ENCODE results near the gene OBSCN. TPM values are rescaled to one million over a fixed set of nuclear protein-coding genes. Genes with fewer than 3 reads are reported as not detected.
A peak's percentile ranks its signal among the peaks of the same experiment; 100 is the strongest.

The OBSCN gene
- total and polyA plus RNA-seq, 12 donors = 176 to 639 (median 407) TPM

DNA sequence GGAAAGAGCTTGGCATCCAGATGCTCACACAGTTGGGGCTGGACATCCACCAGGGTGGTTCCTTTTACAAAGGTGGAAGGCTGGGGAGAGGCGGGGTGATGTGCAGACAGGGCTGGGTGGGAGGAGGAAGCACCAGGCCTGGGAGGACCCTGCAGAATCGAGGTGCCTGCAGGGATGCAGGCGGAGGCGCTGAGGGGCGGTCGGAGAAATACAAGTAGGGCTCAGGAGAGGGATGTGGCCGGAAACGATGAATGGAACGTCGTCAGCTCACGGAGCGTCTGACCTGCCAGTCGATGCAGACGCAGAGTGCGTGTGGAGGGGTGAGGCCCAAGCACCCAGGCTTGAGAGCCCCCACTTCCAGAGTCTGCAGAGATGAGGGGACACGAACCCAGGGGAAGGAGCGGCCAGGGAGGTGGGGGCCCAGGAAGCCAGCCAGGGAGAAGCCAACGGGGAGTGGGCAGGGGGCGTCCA is 135.4 kb downstream of the OBSCN start:
- Histone ChIP-seq H3K4me1 (peaks cover 0 to 45% (median 13%) of the 10 kb centered on the region in 9 donors), H3K27ac (no peak overlapping the region), H3K9me3 (peaks cover 0 to 8% (median 0%) of the 10 kb centered on the region in 11 donors), H3K4me3 (no peak overlapping the region), H3K27me3 (no peaks in the 10 kb centered on the region), H3K36me3 (peaks cover 0 to 68% (median 8%) of the 10 kb centered on the region in 9 donors)
- TF ChIP-seq, protein P1, sequence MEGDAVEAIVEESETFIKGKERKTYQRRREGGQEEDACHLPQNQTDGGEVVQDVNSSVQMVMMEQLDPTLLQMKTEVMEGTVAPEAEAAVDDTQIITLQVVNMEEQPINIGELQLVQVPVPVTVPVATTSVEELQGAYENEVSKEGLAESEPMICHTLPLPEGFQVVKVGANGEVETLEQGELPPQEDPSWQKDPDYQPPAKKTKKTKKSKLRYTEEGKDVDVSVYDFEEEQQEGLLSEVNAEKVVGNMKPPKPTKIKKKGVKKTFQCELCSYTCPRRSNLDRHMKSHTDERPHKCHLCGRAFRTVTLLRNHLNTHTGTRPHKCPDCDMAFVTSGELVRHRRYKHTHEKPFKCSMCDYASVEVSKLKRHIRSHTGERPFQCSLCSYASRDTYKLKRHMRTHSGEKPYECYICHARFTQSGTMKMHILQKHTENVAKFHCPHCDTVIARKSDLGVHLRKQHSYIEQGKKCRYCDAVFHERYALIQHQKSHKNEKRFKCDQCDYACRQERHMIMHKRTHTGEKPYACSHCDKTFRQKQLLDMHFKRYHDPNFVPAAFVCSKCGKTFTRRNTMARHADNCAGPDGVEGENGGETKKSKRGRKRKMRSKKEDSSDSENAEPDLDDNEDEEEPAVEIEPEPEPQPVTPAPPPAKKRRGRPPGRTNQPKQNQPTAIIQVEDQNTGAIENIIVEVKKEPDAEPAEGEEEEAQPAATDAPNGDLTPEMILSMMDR (IDR thresholded peaks at IDR 0.05) = no peak
- WGBS, 2 donors = 91 to 92% methylated on average over 19 of the region's 19 CpGs
- intact Hi-C loops (cut with DNase I) = loop anchor here in 2 of 10 donors (10.0 kb wide), 2 partner anchors 58 to 62 kb away; partner anchors contain the start of gene TRIM11 (in 1 of the 2)
- DNase-seq (peak in 1 of 2 donors; percentile 6), ATAC-seq (no peak)

DNA sequence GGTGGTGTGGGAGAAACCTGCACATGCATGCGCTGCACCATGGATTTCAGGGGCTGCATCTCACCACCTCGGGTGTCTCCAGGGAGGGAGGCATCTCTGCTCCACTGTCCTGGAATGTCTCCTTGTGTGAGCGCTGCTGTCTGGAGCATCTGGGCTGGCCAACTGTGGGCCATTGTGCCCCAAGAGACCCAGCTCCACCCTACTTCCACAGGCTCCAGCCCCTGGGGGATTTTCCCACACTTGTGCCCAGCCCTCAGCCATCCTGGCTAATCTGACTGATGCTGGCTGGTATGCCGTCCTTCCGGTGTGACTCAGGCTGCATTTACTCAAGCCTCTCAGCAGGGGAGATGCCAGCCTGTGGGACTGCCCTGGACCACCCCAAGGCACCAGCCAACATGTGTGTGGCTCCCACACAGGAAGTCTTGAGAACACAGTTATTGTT is 136.8 kb downstream of the OBSCN start:
- Histone ChIP-seq H3K27me3 (no peaks in the 10 kb centered on the region), H3K4me3 (no peak overlapping the region), H3K4me1 (peaks cover 0 to 45% (median 13%) of the 10 kb centered on the region in 9 donors), H3K9me3 (peaks cover 0 to 8% (median 0%) of the 10 kb centered on the region in 11 donors), H3K36me3 (peaks cover 0 to 61% (median 2%) of the 10 kb centered on the region in 9 donors), H3K27ac (no peak overlapping the region)
- ATAC-seq (peak in 3 of 8 donors; percentile 9 to 23 (median 20)), DNase-seq (peak in 1 of 2 donors; percentile 7)
- 71 to 84% methylated on average over 5 of the region's 5 CpGs for WGBS, 2 donors
- TF ChIP-seq, protein P1 (IDR thresholded peaks at IDR 0.05) = no peak
- intact Hi-C loops (cut with DNase I) = loop anchor here in 2 of 10 donors (10.0 kb wide), 2 partner anchors 60 kb away; partner anchors contain the start of gene TRIM11 (in 1 of the 2)

GRCh38 chr1:228345201-228345930 is 137.5 kb downstream of the OBSCN start:
- 80 to 82% methylated on average over 17 of the region's 17 CpGs for WGBS, 2 donors
- ATAC-seq (peak in 3 of 8 donors; percentile 1 to 5 (median 3)), DNase-seq (peak in 1 of 2 donors; percentile 9)
- H3K9me3 ChIP-seq = peaks cover 0 to 8% (median 0%) of the 10 kb centered on the region in 11 donors
- H3K4me3 ChIP-seq = no peak overlapping the region
- H3K27ac ChIP-seq = peak overlapping the region in 1 of 10 donors; percentile 69
- no peaks in the 10 kb centered on the region for H3K27me3 ChIP-seq
- intact Hi-C loops (cut with DNase I) = loop anchor here in 2 of 10 donors (10.0 kb wide), 2 partner anchors 59 to 61 kb away; partner anchors contain the start of gene TRIM11 (in 1 of the 2)
- peaks cover 0 to 60% (median 0%) of the 10 kb centered on the region in 9 donors for H3K36me3 ChIP-seq
- H3K4me1 ChIP-seq = peaks cover 0 to 41% (median 13%) of the 10 kb centered on the region in 9 donors
- TF ChIP-seq, protein P1 (IDR thresholded peaks at IDR 0.05) = no peak

DNA sequence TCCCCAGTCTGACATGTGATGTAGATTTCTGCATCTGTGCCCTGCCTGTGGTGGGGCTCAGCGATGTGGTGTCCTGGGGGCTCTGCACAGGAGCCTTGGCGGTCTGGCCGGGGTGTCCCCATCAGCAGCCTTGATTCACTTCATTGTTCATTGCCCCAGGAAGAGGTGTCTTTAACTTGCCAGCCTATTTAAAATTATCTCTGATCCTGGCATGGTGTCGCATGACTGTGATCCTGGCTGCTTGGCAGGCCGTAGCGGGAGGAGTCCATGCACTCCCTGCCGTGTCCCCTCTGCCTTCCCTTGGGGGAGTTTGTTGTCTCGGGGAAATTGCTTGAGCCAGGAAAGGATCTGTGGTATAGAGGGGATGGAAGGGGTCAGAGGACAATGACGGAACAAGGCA is 138.9 kb downstream of the OBSCN start:
- H3K36me3 ChIP-seq = peaks cover 0 to 59% (median 4%) of the 10 kb centered on the region in 9 donors
- H3K4me3 ChIP-seq = no peak overlapping the region
- intact Hi-C loops (cut with DNase I) = loop anchor here in 2 of 10 donors (10.0 kb wide), 2 partner anchors 58 to 62 kb away; partner anchors contain the start of gene TRIM11 (in 1 of the 2)
- peaks cover 0 to 8% (median 0%) of the 10 kb centered on the region in 11 donors for H3K9me3 ChIP-seq
- DNase-seq = peak in 1 of 2 donors; percentile 27
- H3K27me3 ChIP-seq = no peaks in the 10 kb centered on the region
- TF ChIP-seq, protein P1 (IDR thresholded peaks at IDR 0.05) = no peak
- ATAC-seq = peak; percentile 43 to 77 (median 66)
- peak overlapping the region in 8 of 10 donors; percentile 24 to 69 (median 52) for H3K27ac ChIP-seq
- 38 to 61% methylated on average over 9 of the region's 9 CpGs for WGBS, 2 donors
- H3K4me1 ChIP-seq = peaks cover 0 to 41% (median 13%) of the 10 kb centered on the region in 9 donors
